PC-3 (cell line): ENCODE data around the gene ATF2. TPM values are rescaled to one million over a fixed set of nuclear protein-coding genes. Genes with fewer than 3 reads are reported as not detected.

Experiments
- ATAC-seq: fragments of 200-7000 bp; cut with Tn5 transposase; 2 replicates; pipeline ENCODE4 v1.9.1; 2020; ENCODE audit warnings: mild to moderate bottlenecking, moderate library complexity
- BruUV-seq: library from RNA; stranded (reverse); fragments of 400-500 nt; replicated peaks from 2 replicates; lab custom pipeline; 2021; lab: Mats Ljungman, UMichigan
- CTCF ChIA-PET: fragments of 300-600 bp; sonication (Branson Sonifier 250); formaldehyde crosslinking; loops from one replicate; lab custom pipeline; 2022; ENCODE audit warnings: antibody characterized with exemption; lab: Charles Lee
- POLR2A ChIA-PET: fragments of 300-600 bp; sonication (Branson Sonifier 250); formaldehyde crosslinking; loops from one replicate; lab custom pipeline; 2022; ENCODE audit warnings: antibody characterized with exemption; ENCODE audit not compliant: unreplicated experiment; lab: Charles Lee
- DNase-seq: peaks from one replicate; pipeline ENCODE4 v3.0.0-alpha.2; 2015
- H2AFZ ChIP-seq: fragments of 300-600 bp; sonication (generic); 2 replicates; pipeline ENCODE4 v1.6.0; 2016; ENCODE audit warnings: antibody characterized with exemption, low read length
- H3F3A ChIP-seq: fragments of 300-600 bp; sonication (generic); one replicate; pipeline ENCODE4 v1.6.0; 2017; ENCODE audit warnings: antibody characterized with exemption, low read length, control low read depth, mild to moderate bottlenecking; ENCODE audit not compliant: unreplicated experiment
- H3K27ac ChIP-seq: fragments of 300-600 bp; sonication (generic); 2 replicates; pipeline ENCODE4 v1.5.1; 2016; ENCODE audit warnings: mild to moderate bottlenecking, low read length
- H3K27me3 ChIP-seq: fragments of 300-600 bp; sonication (generic); 2 replicates; pipeline ENCODE4 v1.6.1; 2016; ENCODE audit warnings: low read length, mixed read lengths
- H3K36me3 ChIP-seq: fragments of 300-600 bp; sonication (generic); 2 replicates; pipeline ENCODE4 v1.6.1; 2016; ENCODE audit warnings: low read depth, mixed run types, low read length, mixed read lengths
- H3K4me1 ChIP-seq: fragments of 300-600 bp; sonication (generic); 2 replicates; pipeline ENCODE4 v1.5.1; 2016; ENCODE audit warnings: low read length; ENCODE audit not compliant: insufficient read depth
- H3K4me2 ChIP-seq: fragments of 300-600 bp; sonication (generic); 2 replicates; pipeline ENCODE4 v1.6.0; 2016; ENCODE audit warnings: low read length
- H3K4me3 ChIP-seq: fragments of 300-600 bp; sonication (generic); 2 replicates; pipeline ENCODE4 v1.5.1; 2016; ENCODE audit warnings: mild to moderate bottlenecking, low read length, mixed read lengths
- H3K79me2 ChIP-seq: fragments of 300-600 bp; sonication (generic); 2 replicates; pipeline ENCODE4 v1.6.1; 2017; ENCODE audit warnings: low read length, mixed read lengths
- H3K9ac ChIP-seq: fragments of 300-600 bp; sonication (generic); 2 replicates; pipeline ENCODE4 v1.6.0; 2016; ENCODE audit warnings: mild to moderate bottlenecking, low read length
- H3K9me2 ChIP-seq: fragments of 300-600 bp; sonication (generic); replicated peaks from 2 replicates; pipeline ENCODE4 v1.6.1; 2016; ENCODE audit warnings: mixed run types, low read length, mixed read lengths
- H3K9me3 ChIP-seq: fragments of 300-600 bp; sonication (generic); 2 replicates; pipeline ENCODE4 v1.6.1; 2016; ENCODE audit warnings: low read length, mixed read lengths
- H4K20me1 ChIP-seq: fragments of 300-600 bp; sonication (generic); 2 replicates; pipeline ENCODE4 v1.6.1; 2016; ENCODE audit warnings: low read length, mixed read lengths
- EZH2 ChIP-seq: fragments of 300-600 bp; sonication (generic); IDR thresholded peaks from one replicate; pipeline ENCODE4 v1.6.1; 2017; ENCODE audit warnings: antibody characterized with exemption, mild to moderate bottlenecking, low read length; ENCODE audit not compliant: unreplicated experiment
- EZH2phosphoT487 ChIP-seq: fragments of 300-600 bp; sonication (generic); IDR thresholded peaks from 2 replicates; pipeline ENCODE4 v1.6.1; 2018; ENCODE audit warnings: mild to moderate bottlenecking, antibody characterized with exemption, low read length, borderline replicate concordance
- intact Hi-C: fragments of 100-400 bp; cut with micrococcal nuclease; formaldehyde crosslinking; loops from 2 replicates; pipeline ENCODE4 v1.9.0; 2023
- total RNA-seq: library from RNA; depleted of rRNA; stranded (reverse); fragments of >200 nt; gene quantifications from 2 replicates; pipeline ENCODE4 v1.2.3, GENCODE V29; 2014
- TF ChIP-seq, protein P1 (sequence below): fragments of 300-600 bp; sonication (generic); conservative IDR thresholded peaks from 2 replicates; pipeline ENCODE4 v1.5.1; 2017; ENCODE audit warnings: antibody characterized with exemption, low read depth, mild to moderate bottlenecking, low read length

The ATF2 gene
- total RNA-seq, 1 experiment from 2014 or later: 12.6 TPM

DNA sequence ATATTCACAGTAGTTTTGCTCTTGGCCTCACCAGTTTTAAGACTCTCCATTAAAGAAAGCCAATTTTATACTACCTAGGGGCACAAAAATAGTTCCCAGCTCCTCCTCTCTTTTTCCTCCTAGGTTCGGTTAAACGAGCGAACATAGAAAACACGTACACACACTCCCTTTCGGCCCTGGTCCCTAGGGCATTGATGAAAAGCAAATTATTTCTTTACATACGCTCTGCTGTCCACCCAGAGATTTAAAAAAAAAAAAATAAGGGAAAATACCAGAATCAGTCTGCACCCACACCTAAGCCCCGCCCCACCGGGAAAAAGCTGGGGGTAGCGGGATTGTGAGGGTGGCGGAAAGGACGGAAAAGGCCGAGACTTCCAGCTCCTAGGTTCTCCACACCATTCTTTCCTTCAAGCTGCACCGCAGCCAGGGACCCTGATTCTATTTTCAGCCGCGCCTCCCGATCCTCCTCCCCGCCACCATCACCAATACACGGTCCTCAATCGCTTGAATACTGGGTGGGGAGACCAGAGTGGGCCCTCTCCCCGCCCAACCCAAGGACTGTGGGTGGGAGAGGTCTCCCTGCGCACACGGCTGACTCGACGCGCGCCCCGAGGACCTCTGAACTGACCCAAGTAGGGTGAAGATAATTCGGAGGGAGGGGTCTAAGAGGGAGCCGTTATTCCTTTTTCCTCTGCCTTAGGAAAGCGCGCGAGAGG, 769 bp downstream of the ATF2 start:
- intact Hi-C loops: loop anchor here (10.0 kb wide), 1 partner anchor 1202 kb away; the partner anchor contains the start of gene SP3
- CTCF ChIA-PET: no interaction called here

DNA sequence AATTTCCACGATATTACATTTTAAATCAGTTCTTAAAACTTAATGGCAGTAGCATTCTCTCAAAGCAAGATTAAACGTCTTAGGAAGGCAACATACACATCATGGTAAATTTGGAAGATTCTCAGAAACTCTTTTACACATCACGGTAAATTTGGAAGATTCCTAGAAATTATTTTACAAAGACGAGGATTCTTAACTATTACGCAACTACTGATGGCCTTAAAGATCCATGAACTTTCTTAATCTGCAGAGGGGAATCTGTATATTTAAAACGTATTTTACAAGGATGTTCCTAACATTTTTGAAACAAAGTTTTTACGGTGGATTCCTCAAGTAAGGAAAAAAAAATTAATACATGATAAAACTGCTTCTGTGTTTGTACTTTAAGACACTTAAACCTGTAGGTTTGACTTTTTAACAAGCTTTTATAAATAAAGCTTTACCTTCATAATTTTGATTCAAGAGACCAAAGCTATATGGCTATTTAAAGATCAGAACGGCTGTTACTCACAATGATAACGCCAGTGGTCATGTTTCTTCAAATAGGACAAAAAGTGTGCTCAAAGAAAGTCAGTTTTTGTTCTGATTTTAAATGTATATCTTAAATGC, 1.7 kb downstream of the ATF2 start:
- Histone ChIP-seq H2AFZ (no peak overlapping the region), H3K4me3 (peak overlapping the region; percentile 81), H3K36me3 (no peaks in the 10 kb centered on the region), H3K4me2 (peak overlapping the region; percentile 87), H3K9me3 (no peaks in the 10 kb centered on the region), H3K79me2 (peaks cover 59% of the 10 kb centered on the region), H3K27ac (no peak overlapping the region), H3K4me1 (peaks cover 14% of the 10 kb centered on the region), H3K9me2 (no peaks in the 10 kb centered on the region), H4K20me1 (no peaks in the 10 kb centered on the region; the same call in 1 of the 2 replicates), H3F3A (no peaks in the 10 kb centered on the region), H3K9ac (peak overlapping the region; percentile 91), H3K27me3 (no peaks in the 10 kb centered on the region)
- BruUV-seq: no TSS peak
- ChIA-PET CTCF (interaction anchor here (1.0 kb wide), 1 partner anchor 31 kb away, joined by 4 read pairs; no protein-coding TSS in a partner anchor), POLR2A (interaction anchor here (0.6 kb wide), 1 partner anchor 14 kb away, joined by 7 read pairs; no protein-coding TSS in a partner anchor)
- intact Hi-C loops: loop anchor here (10.0 kb wide), 1 partner anchor 1202 kb away; the partner anchor contains the start of gene SP3
- TF ChIP-seq, protein P1, sequence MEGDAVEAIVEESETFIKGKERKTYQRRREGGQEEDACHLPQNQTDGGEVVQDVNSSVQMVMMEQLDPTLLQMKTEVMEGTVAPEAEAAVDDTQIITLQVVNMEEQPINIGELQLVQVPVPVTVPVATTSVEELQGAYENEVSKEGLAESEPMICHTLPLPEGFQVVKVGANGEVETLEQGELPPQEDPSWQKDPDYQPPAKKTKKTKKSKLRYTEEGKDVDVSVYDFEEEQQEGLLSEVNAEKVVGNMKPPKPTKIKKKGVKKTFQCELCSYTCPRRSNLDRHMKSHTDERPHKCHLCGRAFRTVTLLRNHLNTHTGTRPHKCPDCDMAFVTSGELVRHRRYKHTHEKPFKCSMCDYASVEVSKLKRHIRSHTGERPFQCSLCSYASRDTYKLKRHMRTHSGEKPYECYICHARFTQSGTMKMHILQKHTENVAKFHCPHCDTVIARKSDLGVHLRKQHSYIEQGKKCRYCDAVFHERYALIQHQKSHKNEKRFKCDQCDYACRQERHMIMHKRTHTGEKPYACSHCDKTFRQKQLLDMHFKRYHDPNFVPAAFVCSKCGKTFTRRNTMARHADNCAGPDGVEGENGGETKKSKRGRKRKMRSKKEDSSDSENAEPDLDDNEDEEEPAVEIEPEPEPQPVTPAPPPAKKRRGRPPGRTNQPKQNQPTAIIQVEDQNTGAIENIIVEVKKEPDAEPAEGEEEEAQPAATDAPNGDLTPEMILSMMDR: no peak
- TF ChIP-seq EZH2 (no peak), EZH2phosphoT487 (no peak)
- DNase-seq: no peak
- no peak for ATAC-seq

More for the DNA sequence above, 769 bp downstream of the ATF2 start:
- Histone ChIP-seq H3K79me2 (peaks cover 50% of the 10 kb centered on the region), H4K20me1 (no peaks in the 10 kb centered on the region; the same call in 1 of the 2 replicates), H3F3A (no peaks in the 10 kb centered on the region), H3K4me2 (peak overlapping the region; percentile 87), H3K4me3 (peak overlapping the region; percentile 81), H2AFZ (peak overlapping the region; percentile 91), H3K36me3 (no peaks in the 10 kb centered on the region), H3K27ac (peak overlapping the region; percentile 58), H3K9me2 (no peaks in the 10 kb centered on the region), H3K27me3 (no peaks in the 10 kb centered on the region), H3K9me3 (no peaks in the 10 kb centered on the region), H3K9ac (peak overlapping the region; percentile 91), H3K4me1 (peaks cover 14% of the 10 kb centered on the region)
- POLR2A ChIA-PET: interaction anchor here (0.6 to 0.7 kb wide), 2 partner anchors 13 to 15 kb away, joined by 4 to 7 read pairs; no protein-coding TSS in a partner anchor
- DNase-seq (no peak), ATAC-seq (peak; percentile 3)
- BruUV-seq: no TSS peak
- TF ChIP-seq EZH2 (no peak), EZH2phosphoT487 (no peak)
- TF ChIP-seq, protein P1: no peak
